ENCODE results near the gene ZNF165. TPM values are rescaled to one million over a fixed set of nuclear protein-coding genes. Genes with fewer than 3 reads are reported as not detected.

The ZNF165 gene
- total and polyA plus RNA-seq, 2 of the 8 experiments (the other 6 are each of a cell fraction or from before 2014, with no cell fraction given), result 1.2 to 9.3 TPM

GRCh38 chr6:28136585-28137504, 56.5 kb downstream of the ZNF165 start (continued):
- TF ChIP-seq, protein P1, sequence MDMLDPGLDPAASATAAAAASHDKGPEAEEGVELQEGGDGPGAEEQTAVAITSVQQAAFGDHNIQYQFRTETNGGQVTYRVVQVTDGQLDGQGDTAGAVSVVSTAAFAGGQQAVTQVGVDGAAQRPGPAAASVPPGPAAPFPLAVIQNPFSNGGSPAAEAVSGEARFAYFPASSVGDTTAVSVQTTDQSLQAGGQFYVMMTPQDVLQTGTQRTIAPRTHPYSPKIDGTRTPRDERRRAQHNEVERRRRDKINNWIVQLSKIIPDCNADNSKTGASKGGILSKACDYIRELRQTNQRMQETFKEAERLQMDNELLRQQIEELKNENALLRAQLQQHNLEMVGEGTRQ (IDR thresholded peaks at IDR 0.05; ENCODE audit: low read length), result no peak
- TF ChIP-seq HDAC2 (IDR thresholded peaks at IDR 0.05; ENCODE audit: borderline replicate concordance in 1 of 2, low read depth in 2 of 2, low read length in 2 of 2), result peak; percentile 96 to 99
- TF ChIP-seq SP2 (IDR thresholded peaks at IDR 0.05; ENCODE audit: low read length), result peak; percentile 55
- no peak for TF ChIP-seq CBX5 (IDR thresholded peaks at IDR 0.05; ENCODE audit: low read depth, low read length)
- peak; percentile 96 for TF ChIP-seq KDM1A (IDR thresholded peaks at IDR 0.05; ENCODE audit: borderline replicate concordance, low read length)
- TF ChIP-seq ASH2L (IDR thresholded peaks at IDR 0.05; ENCODE audit: low read length), result peak; percentile 94
- peak; percentile 92 for TF ChIP-seq KDM4A (IDR thresholded peaks at IDR 0.05; ENCODE audit: low read depth, low read length, severe bottlenecking)
- TF ChIP-seq BRCA1 (IDR thresholded peaks at IDR 0.05; ENCODE audit: low read depth, low read length), result no peak
- TF ChIP-seq SP1 (IDR thresholded peaks at IDR 0.05; ENCODE audit: low read depth, low read length), result peak; percentile 49; the same call in 1 of the 2 replicates
- TF ChIP-seq SAP30 (IDR thresholded peaks at IDR 0.05; ENCODE audit: insufficient read depth, insufficient replicate concordance, low read length), result peak; percentile 42
